Astrocyte (in vitro differentiated cells and primary cell): ENCODE data around the gene LRIT3. TPM values are rescaled to one million over a fixed set of nuclear protein-coding genes. Genes with fewer than 3 reads are reported as not detected.

ENCODE experiments used
- DNase-seq: peaks from one replicate; pipeline ENCODE4 v3.0.0-alpha.2; 2010; ENCODE audit warnings: low read depth
- FAIRE-seq: peaks from 2 replicates; lab custom pipeline; 2011; peaks lifted over from hg19 to GRCh38; lab: Jason Lieb, UNC
- H2AFZ ChIP-seq: 2 replicates; pipeline ENCODE4 v1.6.0; 2012; ENCODE audit warnings: low read depth, low read length, inconsistent platforms
- H3K27ac ChIP-seq: 2 replicates; pipeline ENCODE4 v1.5.1; 2011; ENCODE audit warnings: low read depth, low read length, inconsistent platforms
- H3K27me3 ChIP-seq: 2 replicates; pipeline ENCODE4 v1.6.0; 2011; ENCODE audit warnings: low read length, inconsistent platforms; ENCODE audit not compliant: insufficient read depth
- H3K36me3 ChIP-seq: 2 replicates; pipeline ENCODE4 v1.5.1; 2011; ENCODE audit warnings: low read length, inconsistent platforms; ENCODE audit not compliant: insufficient read depth
- H3K4me1 ChIP-seq: 2 replicates; pipeline ENCODE4 v1.5.1; 2011; ENCODE audit warnings: low read length, inconsistent platforms; ENCODE audit not compliant: insufficient read depth
- H3K4me2 ChIP-seq: 2 replicates; pipeline ENCODE4 v1.6.0; 2012; ENCODE audit warnings: low read length, inconsistent platforms
- H3K4me3 ChIP-seq: 2 replicates; pipeline ENCODE4 v1.5.1; 2011; ENCODE audit warnings: low read depth, mild to moderate bottlenecking, low read length, inconsistent platforms; ENCODE audit not compliant: insufficient read depth
- H3K79me2 ChIP-seq: 2 replicates; pipeline ENCODE4 v1.6.0; 2012; ENCODE audit warnings: mild to moderate bottlenecking, low read length, inconsistent platforms; ENCODE audit not compliant: insufficient read depth
- H3K9ac ChIP-seq: 2 replicates; pipeline ENCODE4 v1.6.0; 2012; ENCODE audit warnings: mild to moderate bottlenecking, low read length, inconsistent platforms
- H3K9me3 ChIP-seq: 2 replicates; pipeline ENCODE4 v1.5.1; 2012; ENCODE audit warnings: low read depth, mild to moderate bottlenecking, low read length, inconsistent platforms; ENCODE audit not compliant: insufficient read depth
- H4K20me1 ChIP-seq: 2 replicates; pipeline ENCODE4 v1.6.0; 2012; ENCODE audit warnings: low read length, inconsistent platforms; ENCODE audit not compliant: insufficient read depth
- H3K27ac Mint-ChIP-seq: one replicate; pipeline ENCODE4 v1.8.0; 2021; ENCODE audit warnings: mild to moderate bottlenecking, mixed read lengths; ENCODE audit not compliant: unreplicated experiment
- H3K27me3 Mint-ChIP-seq: one replicate; pipeline ENCODE4 v1.8.0; 2021; ENCODE audit warnings: low read depth, mixed read lengths; ENCODE audit not compliant: unreplicated experiment
- H3K36me3 Mint-ChIP-seq: one replicate; pipeline ENCODE4 v1.8.0; 2021; ENCODE audit warnings: low read depth, mixed read lengths; ENCODE audit not compliant: unreplicated experiment
- H3K4me1 Mint-ChIP-seq: one replicate; pipeline ENCODE4 v1.8.0; 2021; ENCODE audit warnings: low read depth, mixed read lengths; ENCODE audit not compliant: unreplicated experiment
- H3K4me3 Mint-ChIP-seq: one replicate; pipeline ENCODE4 v1.8.0; 2021; ENCODE audit warnings: mild to moderate bottlenecking, moderate library complexity, mixed read lengths; ENCODE audit not compliant: unreplicated experiment
- H3K9me3 Mint-ChIP-seq: one replicate; pipeline ENCODE4 v1.8.0; 2021; ENCODE audit warnings: mild to moderate bottlenecking, mixed read lengths; ENCODE audit not compliant: unreplicated experiment
- CTCF ChIP-seq: IDR thresholded peaks from 2 replicates; pipeline ENCODE4 v1.5.1; 2011; ENCODE audit warnings: low read depth, mild to moderate bottlenecking, inconsistent platforms, low read length, moderate library complexity; ENCODE audit not compliant: insufficient read depth
- EZH2 ChIP-seq: IDR thresholded peaks from 2 replicates; pipeline ENCODE4 v1.6.1; 2012; ENCODE audit warnings: mild to moderate bottlenecking, low read length, inconsistent platforms; ENCODE audit not compliant: insufficient read depth
- total RNA-seq: library from RNA; stranded (reverse); gene quantifications from 2 replicates; pipeline ENCODE4 v1.2.1, GENCODE V29; 2021

LRIT3 gene
- total RNA-seq, 1 donor from 2014 or later = 0.11 TPM

- TF ChIP-seq CTCF = no peak
- no peaks in the 10 kb centered on the region for H3K27me3 Mint-ChIP-seq
- H3K27me3 ChIP-seq = no peaks in the 10 kb centered on the region
- DNase-seq = peak; percentile 30
- H3K9me3 ChIP-seq = no peaks in the 10 kb centered on the region
- H3K9ac ChIP-seq = no peak overlapping the region
- H3K36me3 Mint-ChIP-seq = peaks cover 5% of the 10 kb centered on the region
- peaks cover 46% of the 10 kb centered on the region for H3K36me3 ChIP-seq
- H3K4me3 ChIP-seq = no peak overlapping the region
- H3K4me3 Mint-ChIP-seq = no peak overlapping the region
- peaks cover 17% of the 10 kb centered on the region for H3K4me1 Mint-ChIP-seq
- no peaks in the 10 kb centered on the region for H3K4me1 ChIP-seq
- no peak overlapping the region for H3K27ac ChIP-seq
- peaks cover 26% of the 10 kb centered on the region for H4K20me1 ChIP-seq
- no peak for FAIRE-seq
- H3K79me2 ChIP-seq = peaks cover 60% of the 10 kb centered on the region
- peak overlapping the region; percentile 4 for H3K4me2 ChIP-seq
- no peaks in the 10 kb centered on the region for H3K9me3 Mint-ChIP-seq
- no peak overlapping the region for H3K27ac Mint-ChIP-seq
- H2AFZ ChIP-seq = no peak overlapping the region
These were observed 27.3 kb upstream of the LRIT3 start for GRCh38 chr4:109820563-109820962.

GRCh38 chr4:109821185-109821584, 26.7 kb upstream of the LRIT3 start:
- FAIRE-seq = no peak
- no peaks in the 10 kb centered on the region for H3K4me1 ChIP-seq
- H3K4me2 ChIP-seq = peak overlapping the region; percentile 4
- Mint-ChIP-seq H3K36me3 (peaks cover 5% of the 10 kb centered on the region), H3K4me1 (peaks cover 17% of the 10 kb centered on the region), H3K9me3 (no peaks in the 10 kb centered on the region), H3K4me3 (no peak overlapping the region), H3K27me3 (no peaks in the 10 kb centered on the region), H3K27ac (no peak overlapping the region)
- no peak overlapping the region for H3K27ac ChIP-seq
- H3K27me3 ChIP-seq = no peaks in the 10 kb centered on the region
- no peak overlapping the region for H3K4me3 ChIP-seq
- peaks cover 26% of the 10 kb centered on the region for H4K20me1 ChIP-seq
- peaks cover 47% of the 10 kb centered on the region for H3K36me3 ChIP-seq
- H3K9ac ChIP-seq = no peak overlapping the region
- no peaks in the 10 kb centered on the region for H3K9me3 ChIP-seq
- H3K79me2 ChIP-seq = peaks cover 54% of the 10 kb centered on the region
- no peak overlapping the region for H2AFZ ChIP-seq
- no peak for DNase-seq
- TF ChIP-seq CTCF = no peak
- TF ChIP-seq EZH2 = no peak

GRCh38 chr4:109826719-109827118, 21.2 kb upstream of the LRIT3 start:
- H3K4me2 ChIP-seq = no peak overlapping the region
- peak; percentile 17 for FAIRE-seq
- H3K27ac Mint-ChIP-seq = no peak overlapping the region

More at GRCh38 chr4:109826719-109827118, 21.2 kb upstream of the LRIT3 start:
- Histone ChIP-seq H3K4me3 (no peak overlapping the region), H2AFZ (no peak overlapping the region), H3K79me2 (peaks cover 3% of the 10 kb centered on the region), H3K9ac (no peak overlapping the region), H3K36me3 (peaks cover 30% of the 10 kb centered on the region), H4K20me1 (peaks cover 4% of the 10 kb centered on the region), H3K4me1 (no peaks in the 10 kb centered on the region), H3K27ac (no peak overlapping the region), H3K9me3 (no peaks in the 10 kb centered on the region), H3K27me3 (no peaks in the 10 kb centered on the region)
- TF ChIP-seq CTCF (peak; percentile 45), EZH2 (no peak)
- no peaks in the 10 kb centered on the region for H3K36me3 Mint-ChIP-seq
- H3K4me3 Mint-ChIP-seq = no peak overlapping the region
- no peaks in the 10 kb centered on the region for H3K27me3 Mint-ChIP-seq
- no peaks in the 10 kb centered on the region for H3K9me3 Mint-ChIP-seq
- no peak for DNase-seq
- no peaks in the 10 kb centered on the region for H3K4me1 Mint-ChIP-seq
